ENCODE results near the gene MESP2.

MESP2 gene

GRCh38 chr15:89766357-89767311, 9.5 kb upstream of the MESP2 start:
- Histone ChIP-seq H2AFZ (ENCODE audit: insufficient read depth, low read length, poor library complexity) (no peak overlapping the region), H2AK5ac (ENCODE audit: low read length) (no peak overlapping the region), H2BK12ac (ENCODE audit: low read length) (no peak overlapping the region), H2BK5ac (ENCODE audit: low read depth, low read length, poor library complexity) (no peak overlapping the region), H3K14ac (ENCODE audit: low read length) (no peak overlapping the region), H4K8ac (ENCODE audit: low read depth, low read length) (no peak overlapping the region), H3K79me2 (ENCODE audit: control insufficient read depth, insufficient read depth, low read length, poor library complexity) (no peaks in the 10 kb centered on the region), H3K4me1 (ENCODE audit: control insufficient read depth in 1 of 2, insufficient read depth in 2 of 2, low read length in 2 of 2) (no peaks in the 10 kb centered on the region), H3K27me3 (ENCODE audit: insufficient read depth, low read length) (no peaks in the 10 kb centered on the region), H3K36me3 (ENCODE audit: control insufficient read depth in 1 of 2, insufficient read depth in 2 of 2, low read length in 2 of 2) (no peaks in the 10 kb centered on the region), H3K4me2 (ENCODE audit: low read length) (no peak overlapping the region), H3K23ac (ENCODE audit: low read length) (no peak overlapping the region), H3K4me3 (ENCODE audit: low read depth, low read length) (no peak overlapping the region), H3K9ac (ENCODE audit: low read length) (no peak overlapping the region), H3K4ac (ENCODE audit: low read depth, low read length) (no peak overlapping the region), H3K79me1 (ENCODE audit: low read length) (no peaks in the 10 kb centered on the region), H3K27ac (ENCODE audit: low read depth, low read length) (no peak overlapping the region), H4K12ac (ENCODE audit: low read depth, low read length) (no peak overlapping the region), H3K18ac (ENCODE audit: low read length) (no peak overlapping the region), H3K9me3 (ENCODE audit: insufficient read depth, low read depth, low read length) (no peaks in the 10 kb centered on the region), H4K91ac (ENCODE audit: low read depth, low read length) (no peak overlapping the region), H2BK120ac (ENCODE audit: insufficient read depth, low read length, poor library complexity) (no peak overlapping the region)
- DNase-seq = no peak
- no CpG with 5 or more reads among the region's 16 CpGs for WGBS (ENCODE audit: extremely low coverage, insufficient coverage, insufficient read length)

- no peaks in the 10 kb centered on the region for H3K79me2 ChIP-seq (ENCODE audit: control insufficient read depth, insufficient read depth, low read length, poor library complexity)
Observed at GRCh38 chr15:89767411-89767915, 8.7 kb upstream of the MESP2 start.

GRCh38 chr15:89768071-89768500, 8.0 kb upstream of the MESP2 start:
- Histone ChIP-seq H3K23ac (ENCODE audit: low read length) (no peak overlapping the region), H3K4me3 (ENCODE audit: low read depth, low read length) (no peak overlapping the region), H4K91ac (ENCODE audit: low read depth, low read length) (no peak overlapping the region), H2AFZ (ENCODE audit: insufficient read depth, low read length, poor library complexity) (no peak overlapping the region), H3K9ac (ENCODE audit: low read length) (no peak overlapping the region), H3K14ac (ENCODE audit: low read length) (no peak overlapping the region), H3K27me3 (ENCODE audit: insufficient read depth, low read length) (no peaks in the 10 kb centered on the region), H4K12ac (ENCODE audit: low read depth, low read length) (no peak overlapping the region), H3K18ac (ENCODE audit: low read length) (no peak overlapping the region), H4K8ac (ENCODE audit: low read depth, low read length) (no peak overlapping the region), H2AK5ac (ENCODE audit: low read length) (no peak overlapping the region), H3K4me1 (ENCODE audit: control insufficient read depth in 1 of 2, insufficient read depth in 2 of 2, low read length in 2 of 2) (no peaks in the 10 kb centered on the region), H2BK12ac (ENCODE audit: low read length) (no peak overlapping the region), H3K36me3 (ENCODE audit: control insufficient read depth in 1 of 2, insufficient read depth in 2 of 2, low read length in 2 of 2) (no peaks in the 10 kb centered on the region), H3K27ac (ENCODE audit: low read depth, low read length) (no peak overlapping the region), H3K9me3 (ENCODE audit: insufficient read depth, low read depth, low read length) (no peaks in the 10 kb centered on the region), H3K79me2 (ENCODE audit: control insufficient read depth, insufficient read depth, low read length, poor library complexity) (no peaks in the 10 kb centered on the region), H3K79me1 (ENCODE audit: low read length) (no peaks in the 10 kb centered on the region), H2BK5ac (ENCODE audit: low read depth, low read length, poor library complexity) (no peak overlapping the region), H3K4me2 (ENCODE audit: low read length) (no peak overlapping the region), H2BK120ac (ENCODE audit: insufficient read depth, low read length, poor library complexity) (no peak overlapping the region), H3K4ac (ENCODE audit: low read depth, low read length) (no peak overlapping the region)
- DNase-seq = no peak
- no CpG with 5 or more reads among the region's 7 CpGs for WGBS (ENCODE audit: extremely low coverage, insufficient coverage, insufficient read length)

More at GRCh38 chr15:89767411-89767915, 8.7 kb upstream of the MESP2 start:
- H3K79me1 ChIP-seq (ENCODE audit: low read length) = no peaks in the 10 kb centered on the region
- H4K91ac ChIP-seq (ENCODE audit: low read depth, low read length) = no peak overlapping the region
- no CpG with 5 or more reads among the region's 8 CpGs for WGBS (ENCODE audit: extremely low coverage, insufficient coverage, insufficient read length)
- no peaks in the 10 kb centered on the region for H3K4me1 ChIP-seq (ENCODE audit: control insufficient read depth in 1 of 2, insufficient read depth in 2 of 2, low read length in 2 of 2)
- no peaks in the 10 kb centered on the region for H3K9me3 ChIP-seq (ENCODE audit: insufficient read depth, low read depth, low read length)
- no peak overlapping the region for H3K23ac ChIP-seq (ENCODE audit: low read length)
- no peak overlapping the region for H3K27ac ChIP-seq (ENCODE audit: low read depth, low read length)
- H3K14ac ChIP-seq (ENCODE audit: low read length) = no peak overlapping the region
- no peak overlapping the region for H3K18ac ChIP-seq (ENCODE audit: low read length)
- no peak overlapping the region for H2AFZ ChIP-seq (ENCODE audit: insufficient read depth, low read length, poor library complexity)
- no peaks in the 10 kb centered on the region for H3K27me3 ChIP-seq (ENCODE audit: insufficient read depth, low read length)
- no peak overlapping the region for H3K4me3 ChIP-seq (ENCODE audit: low read depth, low read length)
- H2AK5ac ChIP-seq (ENCODE audit: low read length) = no peak overlapping the region
- H3K4ac ChIP-seq (ENCODE audit: low read depth, low read length) = no peak overlapping the region
- DNase-seq = no peak
- no peak overlapping the region for H2BK5ac ChIP-seq (ENCODE audit: low read depth, low read length, poor library complexity)
- H4K12ac ChIP-seq (ENCODE audit: low read depth, low read length) = no peak overlapping the region
- no peak overlapping the region for H4K8ac ChIP-seq (ENCODE audit: low read depth, low read length)
- H3K9ac ChIP-seq (ENCODE audit: low read length) = no peak overlapping the region
- H3K36me3 ChIP-seq (ENCODE audit: control insufficient read depth in 1 of 2, insufficient read depth in 2 of 2, low read length in 2 of 2) = no peaks in the 10 kb centered on the region
- no peak overlapping the region for H2BK12ac ChIP-seq (ENCODE audit: low read length)
- no peak overlapping the region for H3K4me2 ChIP-seq (ENCODE audit: low read length)
- H2BK120ac ChIP-seq (ENCODE audit: insufficient read depth, low read length, poor library complexity) = no peak overlapping the region

GRCh38 chr15:89769366-89769765, 6.8 kb upstream of the MESP2 start:
- Histone ChIP-seq H2AFZ (ENCODE audit: insufficient read depth, low read length, poor library complexity) (no peak overlapping the region), H3K9ac (ENCODE audit: low read length) (no peak overlapping the region), H3K9me3 (ENCODE audit: insufficient read depth, low read depth, low read length) (no peaks in the 10 kb centered on the region), H2BK120ac (ENCODE audit: insufficient read depth, low read length, poor library complexity) (no peak overlapping the region), H3K79me2 (ENCODE audit: control insufficient read depth, insufficient read depth, low read length, poor library complexity) (no peaks in the 10 kb centered on the region), H4K91ac (ENCODE audit: low read depth, low read length) (no peak overlapping the region), H4K8ac (ENCODE audit: low read depth, low read length) (no peak overlapping the region), H2BK5ac (ENCODE audit: low read depth, low read length, poor library complexity) (no peak overlapping the region), H3K36me3 (ENCODE audit: control insufficient read depth in 1 of 2, insufficient read depth in 2 of 2, low read length in 2 of 2) (no peaks in the 10 kb centered on the region), H3K27me3 (ENCODE audit: insufficient read depth, low read length) (no peaks in the 10 kb centered on the region), H3K4me3 (ENCODE audit: low read depth, low read length) (no peak overlapping the region), H2BK12ac (ENCODE audit: low read length) (no peak overlapping the region), H3K4ac (ENCODE audit: low read depth, low read length) (no peak overlapping the region), H3K23ac (ENCODE audit: low read length) (no peak overlapping the region), H4K12ac (ENCODE audit: low read depth, low read length) (no peak overlapping the region), H3K4me2 (ENCODE audit: low read length) (no peak overlapping the region), H3K14ac (ENCODE audit: low read length) (no peak overlapping the region), H2AK5ac (ENCODE audit: low read length) (no peak overlapping the region), H3K27ac (ENCODE audit: low read depth, low read length) (no peak overlapping the region), H3K18ac (ENCODE audit: low read length) (no peak overlapping the region), H3K4me1 (ENCODE audit: control insufficient read depth in 1 of 2, insufficient read depth in 2 of 2, low read length in 2 of 2) (peaks cover 0 to 3% of the 10 kb centered on the region in 2 experiments), H3K79me1 (ENCODE audit: low read length) (no peaks in the 10 kb centered on the region)
- no peak for DNase-seq
- WGBS (ENCODE audit: extremely low coverage, insufficient coverage, insufficient read length) = no CpG with 5 or more reads among the region's 3 CpGs
